ENCODE measurements around the gene NIPAL3.

The NIPAL3 gene

DNA sequence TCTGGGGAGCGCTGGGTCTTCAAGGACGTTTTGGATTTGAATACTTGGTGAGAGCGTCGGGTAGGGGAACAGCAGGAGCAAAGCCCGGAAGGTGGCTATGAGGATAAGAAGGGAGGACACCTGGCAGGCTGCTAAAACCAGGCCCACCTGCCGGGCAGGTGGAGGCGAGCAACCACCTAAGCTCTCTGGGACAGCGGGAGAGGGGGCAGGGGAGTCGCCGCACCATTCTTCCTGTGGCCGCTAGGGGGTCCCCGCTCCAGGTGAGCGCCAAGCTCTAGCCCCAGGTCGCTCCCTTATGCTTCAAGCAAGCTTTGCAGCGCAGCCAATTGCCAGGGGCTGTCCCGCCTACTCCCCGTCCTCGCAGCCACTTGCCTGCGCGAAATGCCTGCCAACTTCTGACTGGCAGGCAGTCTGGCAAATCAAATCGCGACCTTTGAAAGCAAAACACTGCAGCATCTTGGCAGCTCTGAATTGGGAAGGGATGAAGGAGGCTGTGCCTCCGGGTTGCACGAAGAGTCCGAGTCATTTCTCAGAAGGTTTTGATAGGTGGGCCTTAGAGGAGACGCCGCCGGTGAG lies at the start of gene NIPAL3:
TSS of gene NIPAL3 (plus strand) at position 469 of the 576 bp plus-strand sequence. CDS start 3,746 bp downstream, outside the sequence.
- DNase-seq (ENCODE audit: extremely low spot score, insufficient read length, low read depth) (peak; percentile 93), FAIRE-seq (peak; percentile 96)

DNA sequence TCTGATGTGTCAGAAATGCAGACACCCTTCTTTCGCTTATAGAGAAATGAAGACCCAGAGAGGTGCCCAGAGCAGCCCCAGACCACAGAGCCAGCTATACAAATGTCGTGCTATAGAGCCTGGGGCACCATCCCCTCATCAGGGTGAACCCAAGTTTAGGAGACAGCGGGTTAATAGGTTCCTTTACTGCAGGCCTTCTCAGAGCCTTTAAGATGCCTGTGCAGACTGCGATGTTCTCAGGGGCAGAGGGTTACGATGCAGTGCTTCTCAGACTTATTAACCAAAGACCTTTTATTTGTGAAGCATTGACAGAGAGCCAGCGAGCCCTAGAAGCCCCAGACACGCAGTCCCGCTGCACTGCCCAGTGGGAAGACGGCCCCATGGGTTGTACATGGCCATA lies 48.9 kb upstream of the NIPAL3 start:
- DNase-seq (ENCODE audit: extremely low spot score, insufficient read length, low read depth), result no peak
- FAIRE-seq, result no peak

DNA sequence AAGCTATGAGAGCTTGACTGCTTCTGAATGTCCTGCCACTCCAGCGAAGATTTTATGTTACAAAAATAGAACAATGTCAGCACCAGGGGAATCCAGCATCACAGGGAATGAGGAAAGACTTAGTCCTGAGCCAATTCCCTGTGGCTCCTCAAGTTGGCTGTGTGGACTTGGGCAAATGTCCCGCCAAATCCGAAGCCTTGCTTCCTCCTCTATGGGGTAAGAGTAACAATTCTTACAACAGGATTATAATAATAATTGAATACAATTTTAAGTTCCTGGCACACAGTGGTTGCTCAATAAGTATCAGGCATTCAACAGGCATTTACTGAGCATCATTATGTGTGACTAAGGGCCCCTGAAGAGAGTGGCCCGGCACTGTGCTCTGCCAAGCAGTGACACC lies 46.4 kb upstream of the NIPAL3 start:
- no peak for FAIRE-seq
- no peak for DNase-seq (ENCODE audit: extremely low spot score, insufficient read length, low read depth)

DNA sequence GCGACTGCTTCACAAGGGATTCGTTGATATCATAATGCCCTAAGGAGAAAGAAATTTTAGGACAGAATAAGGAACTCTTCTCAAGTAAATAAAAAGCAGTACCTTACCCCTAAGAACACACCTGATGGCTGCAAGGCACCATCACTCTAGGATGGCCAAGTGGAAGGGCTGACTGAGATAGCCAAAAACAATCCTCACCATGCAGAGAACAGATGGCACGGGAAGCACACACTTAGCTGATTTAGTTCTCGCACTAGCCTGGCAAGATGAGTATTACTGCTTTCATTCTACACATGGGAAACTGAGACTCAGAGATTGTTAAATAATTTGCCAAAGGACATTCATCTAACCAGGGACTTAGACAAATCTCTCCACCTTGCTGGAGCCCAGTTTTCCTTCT lies 45.8 kb upstream of the NIPAL3 start:
- FAIRE-seq, result no peak
- no peak for DNase-seq (ENCODE audit: extremely low spot score, insufficient read length, low read depth)

DNA sequence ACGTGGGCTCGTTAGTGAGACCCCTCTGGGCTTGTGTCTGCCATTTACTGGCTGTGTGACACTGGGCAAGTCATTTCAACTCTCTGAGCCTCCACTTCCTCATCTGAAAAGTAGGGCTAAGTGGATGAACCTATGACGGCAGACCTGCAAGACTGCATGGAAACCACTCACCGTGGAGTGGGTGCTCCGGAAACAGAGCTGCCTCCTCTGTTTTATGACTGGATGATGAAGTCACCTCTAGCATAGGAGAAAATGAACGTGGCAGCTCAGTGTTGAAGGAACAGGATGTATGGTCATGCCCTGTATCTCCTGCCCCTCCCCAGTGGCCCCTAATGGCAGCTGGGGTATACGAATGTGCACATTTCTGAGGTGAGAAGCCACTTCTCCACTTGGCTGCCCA lies 42.6 kb upstream of the NIPAL3 start:
- DNase-seq (ENCODE audit: extremely low spot score, insufficient read length, low read depth), result no peak
- FAIRE-seq, result peak; percentile 70

DNA sequence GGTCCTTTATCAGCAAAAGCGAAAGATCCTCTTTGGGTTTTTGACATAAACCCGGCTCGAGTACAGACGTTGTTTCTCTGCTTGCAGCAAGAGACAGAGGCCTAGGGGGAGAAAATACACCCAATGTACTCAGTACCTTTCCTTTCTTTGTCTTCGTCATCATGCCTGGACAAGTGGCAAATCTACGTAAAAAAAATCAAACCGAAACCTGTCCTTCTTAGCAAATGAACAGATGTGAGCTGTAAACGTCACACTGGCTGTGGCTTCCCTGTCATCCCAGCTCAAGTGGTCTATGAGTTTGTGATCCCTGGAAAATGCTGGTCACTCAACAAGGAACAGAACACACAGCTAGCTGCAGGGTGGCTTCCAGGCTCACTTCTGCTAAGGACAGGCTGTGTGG lies 41.9 kb upstream of the NIPAL3 start:
- DNase-seq (ENCODE audit: extremely low spot score, insufficient read length, low read depth), result no peak
- no peak for FAIRE-seq

DNA sequence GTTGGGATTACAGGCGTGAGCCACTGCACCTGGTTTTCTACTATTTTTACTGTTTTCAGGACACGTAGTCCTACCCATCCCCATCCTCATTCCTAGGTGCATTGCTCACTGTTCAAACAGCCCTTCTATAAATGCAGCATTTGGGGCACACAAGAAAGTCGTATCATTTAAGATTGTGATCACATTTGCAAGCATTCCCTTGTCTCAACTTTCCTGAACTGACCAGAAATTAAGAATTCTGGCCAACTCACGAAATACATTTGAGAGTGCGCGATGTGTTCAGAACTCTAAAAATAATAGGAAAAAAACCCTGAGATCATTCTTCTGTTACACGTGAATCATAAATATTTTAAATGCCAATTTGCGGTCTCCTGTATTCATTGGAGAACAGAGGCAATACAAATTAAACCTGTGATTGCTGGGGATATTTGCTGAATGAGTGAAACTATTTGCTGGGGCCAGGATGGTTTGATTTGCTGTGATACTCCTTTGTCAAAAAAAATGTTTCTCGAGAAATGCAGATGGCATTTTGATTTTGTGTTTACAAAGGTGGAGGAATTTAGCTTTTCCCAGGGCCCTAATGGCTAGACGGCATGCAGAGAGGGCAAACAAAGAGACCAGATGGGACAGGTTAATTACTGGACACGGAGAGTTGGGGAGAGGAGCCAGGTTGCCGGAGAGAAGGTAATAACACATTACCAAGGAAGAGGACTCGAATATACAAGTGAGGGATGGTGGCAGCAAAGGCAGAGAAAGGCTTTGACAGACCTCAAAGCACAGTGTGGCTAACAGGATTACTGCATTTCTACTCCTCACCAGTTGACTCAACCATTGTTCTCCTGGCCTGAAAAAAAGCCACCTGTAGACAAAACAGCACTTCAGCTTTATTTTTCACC lies 40.5 kb upstream of the NIPAL3 start:
- FAIRE-seq (no peak), DNase-seq (ENCODE audit: extremely low spot score, insufficient read length, low read depth) (no peak)

DNA sequence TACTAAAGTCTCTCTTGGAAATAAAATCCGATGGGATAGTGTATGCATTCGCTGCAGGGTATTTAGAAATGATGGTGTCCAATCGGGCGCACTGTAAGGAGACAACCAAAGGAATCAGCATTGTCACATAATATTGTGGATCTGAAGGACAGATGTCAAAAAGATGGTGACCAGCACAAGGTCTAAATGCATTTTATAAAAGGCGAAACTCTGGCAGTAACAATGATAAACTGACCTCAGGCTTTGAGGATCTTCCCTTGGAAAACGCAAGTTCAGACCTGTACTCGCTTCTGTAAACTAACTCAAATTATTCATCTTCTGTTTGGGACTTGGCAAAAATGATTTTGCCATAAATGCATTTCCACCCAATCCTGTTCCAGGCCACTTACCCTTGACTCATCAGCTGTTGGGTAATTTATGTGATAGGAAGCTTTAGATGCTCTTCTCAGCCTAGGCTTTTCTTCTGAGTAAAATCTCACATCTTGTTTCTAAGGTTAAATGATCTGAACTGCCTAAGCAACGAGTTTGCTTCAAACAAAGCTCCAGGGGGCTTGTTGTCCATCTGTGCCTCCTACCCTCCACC lies 35.8 kb upstream of the NIPAL3 start:
- FAIRE-seq (no peak), DNase-seq (ENCODE audit: extremely low spot score, insufficient read length, low read depth) (no peak)

DNA sequence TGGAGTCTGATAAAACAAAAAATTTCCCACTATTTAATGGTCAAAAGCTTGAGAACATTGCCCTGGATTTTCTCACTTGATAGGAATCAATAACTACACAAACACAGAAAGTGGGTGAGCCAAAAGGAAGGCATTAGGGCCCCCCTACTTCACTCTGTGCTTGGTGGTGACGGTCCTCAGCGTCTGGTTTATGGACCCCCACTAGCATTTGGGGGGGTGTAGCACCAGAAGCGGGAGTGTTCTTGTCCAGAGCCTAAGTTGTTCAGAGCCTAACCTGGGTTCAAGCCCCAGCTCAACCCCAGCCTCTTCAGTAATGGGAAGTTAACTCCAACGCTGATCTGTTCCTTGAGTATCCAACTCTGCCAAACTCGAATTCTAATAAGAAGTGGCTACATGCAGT lies 35.1 kb upstream of the NIPAL3 start:
- FAIRE-seq (no peak), DNase-seq (ENCODE audit: extremely low spot score, insufficient read length, low read depth) (no peak)

DNA sequence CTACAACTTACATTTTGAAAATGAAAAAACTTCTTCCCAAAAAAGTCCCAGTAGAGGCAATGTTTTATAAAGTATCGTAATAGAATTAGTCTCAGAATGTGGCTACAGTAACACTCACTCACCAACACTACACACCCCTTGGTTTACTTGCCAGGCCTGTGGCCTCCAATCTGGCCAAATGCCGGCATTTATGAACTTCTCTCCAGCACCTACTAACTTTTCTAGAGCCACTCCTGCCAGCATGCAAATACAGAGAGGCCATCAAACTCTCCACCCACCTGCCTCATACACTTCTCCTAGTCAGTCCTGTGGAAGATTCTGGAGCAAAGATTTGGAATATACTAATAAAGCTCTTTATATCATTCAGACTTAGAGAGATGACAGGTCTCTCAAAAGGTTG lies 34.3 kb upstream of the NIPAL3 start:
- DNase-seq (ENCODE audit: extremely low spot score, insufficient read length, low read depth) (no peak), FAIRE-seq (no peak)

DNA sequence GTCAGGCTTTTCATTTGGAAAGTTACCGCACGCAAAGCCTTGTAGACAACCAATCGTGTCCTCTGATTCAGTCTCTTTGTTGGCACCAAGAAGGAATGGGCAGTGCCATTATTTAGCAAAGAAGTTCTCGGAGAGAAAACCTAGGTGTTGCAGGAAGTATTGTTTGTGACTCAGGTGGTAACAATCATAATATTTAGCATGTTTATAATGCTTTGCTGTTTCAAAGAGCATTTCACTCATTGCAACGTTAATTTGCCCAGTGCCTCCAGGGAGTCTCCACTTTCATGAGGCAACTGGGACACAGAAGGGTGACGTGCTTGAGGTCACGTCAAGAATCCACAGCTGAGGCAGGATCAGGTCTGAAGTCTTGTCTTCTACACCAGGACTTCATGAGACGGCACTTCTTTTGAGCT lies 33.4 kb upstream of the NIPAL3 start:
- FAIRE-seq (no peak), DNase-seq (ENCODE audit: extremely low spot score, insufficient read length, low read depth) (no peak)

DNA sequence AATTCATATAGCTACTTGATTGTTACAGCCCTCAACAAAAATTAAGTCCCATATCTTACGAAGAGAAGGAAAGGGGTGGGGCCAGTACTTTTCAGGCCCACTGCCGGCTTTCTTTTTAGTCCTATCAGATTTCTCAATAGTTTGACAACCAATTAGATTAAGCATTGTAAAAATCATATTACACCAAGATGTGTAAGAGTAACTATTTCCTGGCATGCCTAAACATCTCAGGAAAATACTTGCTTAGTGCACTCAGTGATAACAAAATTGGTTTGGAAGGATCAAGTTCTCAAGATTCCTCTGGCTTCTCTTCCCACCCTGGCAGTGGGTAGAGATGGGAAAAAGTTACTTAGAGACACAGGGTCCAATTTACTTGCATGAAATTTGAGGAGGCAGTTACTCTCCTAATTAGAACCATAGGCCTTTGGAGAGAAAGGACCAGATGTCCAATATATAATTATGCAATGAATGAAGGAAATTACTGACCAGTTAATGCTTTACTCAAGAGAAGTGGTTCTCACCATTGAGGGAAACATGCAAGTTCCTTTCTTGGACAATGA lies 32.1 kb upstream of the NIPAL3 start:
- FAIRE-seq (no peak), DNase-seq (ENCODE audit: extremely low spot score, insufficient read length, low read depth) (no peak)

DNA sequence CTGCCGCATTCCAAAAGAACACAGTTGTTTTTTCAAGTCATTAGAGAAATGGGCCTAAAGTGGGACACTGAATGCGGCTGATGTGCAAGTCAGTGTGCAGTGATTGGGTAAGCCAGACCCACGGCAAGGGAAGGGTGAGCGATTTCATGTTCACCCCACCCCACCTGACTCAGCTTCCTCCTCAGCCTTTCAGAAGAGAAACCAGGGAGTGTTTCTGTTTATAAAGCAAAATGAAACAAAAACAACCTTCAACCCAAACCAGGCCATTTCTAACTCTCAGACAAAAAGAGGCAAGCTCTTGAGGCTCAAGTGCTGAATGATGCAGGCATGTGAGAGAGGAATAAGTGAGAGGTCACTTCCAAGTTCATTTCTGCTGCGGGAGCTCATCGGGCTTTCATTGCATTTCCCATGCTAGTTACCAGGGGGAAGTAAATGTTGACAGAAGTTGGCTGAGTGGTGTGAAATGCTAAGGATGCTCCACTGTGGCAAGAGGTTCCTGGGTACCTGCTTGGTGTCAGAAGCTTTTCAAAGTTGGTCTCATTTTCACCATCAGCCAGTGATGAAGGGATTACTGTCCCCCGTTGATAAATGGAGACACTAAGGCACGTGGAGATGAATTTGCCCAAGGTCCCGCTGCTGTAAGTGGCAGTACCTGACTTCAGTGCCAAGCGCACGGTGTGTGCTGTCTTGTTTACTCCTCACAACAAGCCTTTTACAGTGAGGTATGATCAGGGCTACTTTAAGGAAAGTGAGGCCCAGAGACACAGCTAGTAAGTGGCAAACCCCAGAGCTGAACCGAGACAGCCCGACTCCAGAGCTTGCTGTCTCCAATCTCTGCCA lies 31.1 kb upstream of the NIPAL3 start:
- DNase-seq (ENCODE audit: extremely low spot score, insufficient read length, low read depth) (peak; percentile 30), FAIRE-seq (peak; percentile 84)

DNA sequence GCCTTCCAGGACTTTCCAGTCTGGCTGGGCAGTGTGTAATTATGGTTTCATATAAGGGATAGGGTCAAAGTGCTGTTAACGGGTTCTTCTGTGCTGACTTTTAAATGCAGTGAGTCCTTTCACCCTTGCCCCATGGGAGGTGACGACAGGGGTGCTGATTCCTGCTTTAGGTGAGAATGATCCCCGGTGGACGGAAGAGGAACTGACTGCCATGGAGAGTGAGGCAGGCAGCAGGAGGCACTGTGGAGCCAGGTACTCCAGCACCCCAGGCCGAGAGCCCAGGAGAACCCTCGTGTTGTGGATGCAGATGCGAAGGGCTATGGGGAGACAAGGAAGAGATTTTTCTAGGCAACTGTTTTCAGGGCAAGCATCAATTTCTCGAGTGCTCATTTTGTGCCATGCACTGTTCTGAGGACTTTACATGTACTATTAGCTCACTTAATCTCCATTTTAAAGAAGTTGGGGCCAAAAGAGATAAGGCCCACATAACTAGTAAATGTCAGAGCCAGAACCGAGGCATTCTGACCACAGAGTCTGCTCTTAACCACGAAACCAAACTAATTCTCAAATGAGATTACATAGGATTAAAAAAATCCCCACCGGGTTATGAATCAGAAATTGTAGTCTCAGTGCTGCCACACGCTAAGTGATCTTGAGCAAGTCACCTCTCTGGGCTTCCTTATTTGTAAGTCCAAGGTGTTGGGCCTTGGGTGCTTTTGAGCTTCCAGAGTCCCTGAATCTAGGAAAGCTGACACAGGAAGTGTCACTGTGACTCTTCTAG lies 30.3 kb upstream of the NIPAL3 start:
- peak; percentile 41 for FAIRE-seq

DNA sequence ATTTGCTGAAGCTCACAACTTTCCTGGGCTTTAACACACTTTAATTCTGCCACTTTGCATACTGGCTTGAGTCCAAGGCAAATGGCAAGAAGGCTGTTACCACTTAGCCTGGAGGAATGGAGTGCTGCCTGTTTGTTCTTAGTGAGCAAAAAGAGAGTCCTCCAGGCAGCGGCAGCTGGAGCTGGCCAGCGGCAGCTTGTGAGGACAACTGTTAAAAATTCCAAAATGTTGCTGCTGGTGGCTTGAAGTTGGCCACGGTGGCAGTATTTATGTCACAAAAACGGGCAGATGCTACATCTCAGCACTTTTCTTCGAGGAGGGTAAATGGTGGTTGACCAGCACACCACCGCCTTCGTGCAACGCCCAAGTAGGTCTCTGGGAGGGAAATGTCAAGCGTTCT lies 29.4 kb upstream of the NIPAL3 start:
- FAIRE-seq (no peak), DNase-seq (ENCODE audit: extremely low spot score, insufficient read length, low read depth) (no peak)

More for the DNA sequence above, 30.3 kb upstream of the NIPAL3 start:
- DNase-seq (ENCODE audit: extremely low spot score, insufficient read length, low read depth), result no peak

DNA sequence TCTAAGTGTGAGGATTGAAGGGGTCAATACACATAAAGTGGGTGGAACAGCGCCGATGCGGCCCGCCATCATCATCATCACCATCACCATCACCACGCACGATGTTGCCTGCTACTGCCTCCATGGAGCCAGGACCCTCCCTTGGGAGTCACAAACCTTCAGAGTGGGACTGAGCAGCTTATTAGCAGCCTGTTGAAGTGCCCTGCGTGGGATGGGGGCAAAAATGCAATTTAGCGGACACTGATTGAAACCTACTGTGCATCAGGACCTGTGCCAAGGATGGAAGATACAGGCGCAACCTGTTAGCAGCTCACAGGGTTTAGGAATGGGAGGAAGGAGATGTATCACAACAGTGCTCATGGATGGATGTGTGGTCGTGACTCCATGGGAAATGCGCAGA lies 28.7 kb upstream of the NIPAL3 start:
- FAIRE-seq (no peak), DNase-seq (ENCODE audit: extremely low spot score, insufficient read length, low read depth) (no peak)

DNA sequence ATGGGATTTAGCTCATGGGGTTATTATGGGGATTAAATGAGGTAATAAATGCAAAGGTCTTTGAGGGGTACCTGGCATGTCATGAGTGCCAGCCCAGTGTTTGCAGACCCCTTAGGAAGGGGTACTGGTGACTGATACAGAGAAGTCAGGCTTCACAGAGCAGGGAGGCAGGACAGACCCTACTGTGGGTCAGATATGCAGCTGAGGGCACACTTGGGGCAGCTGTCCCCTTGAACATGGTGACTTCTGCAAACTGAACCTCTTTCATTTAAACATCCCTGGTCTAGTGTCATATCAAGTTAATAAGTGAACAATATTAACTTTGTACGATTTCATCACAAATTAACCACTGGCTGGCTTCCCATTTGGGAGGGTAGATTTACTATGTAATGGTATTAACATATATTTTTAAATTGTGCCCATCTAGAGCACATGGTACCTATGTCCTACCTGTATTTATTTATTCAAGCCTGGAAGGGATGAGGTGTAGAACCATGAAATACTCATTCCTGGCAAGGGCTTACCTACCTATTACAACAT lies 27.9 kb upstream of the NIPAL3 start:
- FAIRE-seq (no peak), DNase-seq (ENCODE audit: extremely low spot score, insufficient read length, low read depth) (no peak)

DNA sequence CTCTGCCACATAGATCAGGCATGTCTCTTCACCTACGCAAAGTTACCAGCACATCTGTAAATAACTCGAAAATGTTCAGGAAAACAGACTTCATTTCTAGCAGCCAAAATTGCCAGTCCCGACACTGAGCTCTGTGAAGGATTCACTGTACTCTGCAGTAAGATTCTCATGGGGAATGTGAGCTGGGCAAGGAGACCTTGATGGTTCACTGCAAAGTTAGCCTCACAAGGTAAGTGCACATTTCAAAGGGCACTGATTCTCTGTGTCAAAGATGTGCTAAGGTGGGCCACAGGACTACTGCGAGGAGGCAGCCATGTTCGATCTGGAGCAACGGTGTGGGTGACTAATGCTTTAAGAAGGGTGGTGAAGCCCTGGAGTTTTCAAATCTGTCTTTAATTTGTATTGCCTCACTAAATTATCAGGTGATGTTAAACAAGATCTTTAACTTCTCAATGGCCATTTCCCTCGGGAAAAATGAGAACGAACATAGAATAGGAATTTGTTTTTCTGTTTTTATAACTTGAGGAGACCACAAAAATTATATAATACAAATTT lies 27.2 kb upstream of the NIPAL3 start:
- DNase-seq (ENCODE audit: extremely low spot score, insufficient read length, low read depth) (no peak), FAIRE-seq (no peak)

DNA sequence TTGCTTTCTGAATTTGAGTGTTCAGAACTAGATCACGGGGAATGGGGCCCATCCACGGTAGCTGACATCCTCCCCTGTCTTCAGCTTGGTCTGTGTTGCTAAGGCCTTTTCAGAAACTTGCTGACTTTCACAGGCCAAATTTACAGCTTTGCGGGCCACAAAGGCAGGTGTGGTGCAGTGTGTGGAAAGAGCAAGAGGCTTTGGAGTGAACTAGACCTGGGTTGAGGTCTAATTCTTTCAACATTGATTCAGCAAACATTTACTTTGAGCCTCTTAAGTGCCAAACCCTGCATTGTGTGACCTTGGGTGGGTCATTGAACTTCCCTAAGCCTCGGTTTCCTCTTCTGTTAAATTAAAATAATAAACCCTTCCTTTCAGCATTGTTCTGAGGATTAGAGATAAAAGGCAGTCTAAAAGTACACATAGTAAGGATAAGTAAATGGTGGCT lies 26.3 kb upstream of the NIPAL3 start:
- DNase-seq (ENCODE audit: extremely low spot score, insufficient read length, low read depth) (no peak), FAIRE-seq (no peak)

Measured in GM18507 (cell line).